C4-2B (cell line): ENCODE results near the gene CRELD1.
"Not testable (repeated sequence)": the region's sequence is repeated elsewhere in the genome, so short reads cannot be mapped to it uniquely, and the experiment has no call there.

ENCODE experiments used
- H3K27ac ChIP-seq: fragments of 450-650 bp; 2 replicates; pipeline ENCODE4 v1.5.1; 2017
- CTCF ChIP-seq: fragments of 450-650 bp; conservative IDR thresholded peaks from 2 replicates; pipeline ENCODE4 v1.5.1; 2017; ENCODE audit warnings: mild to moderate bottlenecking
- ZFX ChIP-seq: fragments of 450-650 bp; IDR thresholded peaks from 2 replicates; pipeline ENCODE4 v1.6.1; 2017

Gene CRELD1

DNA sequence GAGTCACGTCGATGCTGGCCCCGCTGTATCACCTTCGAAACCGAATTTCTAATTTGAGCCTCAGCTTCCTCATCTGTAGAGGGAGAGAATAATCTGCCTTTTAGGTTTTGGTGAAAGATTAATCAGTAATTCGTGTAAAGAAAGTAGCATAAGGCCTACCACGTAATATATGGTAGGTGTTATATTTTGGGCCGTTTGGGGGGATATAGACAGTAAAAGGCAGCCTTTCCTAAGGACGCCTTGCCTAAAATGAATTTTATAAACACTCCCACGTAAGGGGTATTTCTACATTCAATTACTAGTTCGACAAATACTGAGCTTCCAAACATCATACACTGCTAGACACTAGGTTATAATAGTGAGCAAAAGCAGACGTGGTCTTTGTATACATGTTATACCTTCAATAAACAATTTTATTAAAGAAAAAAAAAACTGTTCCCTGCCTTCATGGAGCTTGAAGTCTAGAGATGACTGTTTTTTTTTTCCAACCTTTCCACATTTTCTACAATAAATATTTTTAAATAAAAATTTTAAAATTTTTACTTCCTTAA, 42.5 kb upstream of the CRELD1 start:
- TF ChIP-seq ZFX, result no peak
- TF ChIP-seq CTCF, result no peak
- peak overlapping the region; percentile 95 for H3K27ac ChIP-seq

DNA sequence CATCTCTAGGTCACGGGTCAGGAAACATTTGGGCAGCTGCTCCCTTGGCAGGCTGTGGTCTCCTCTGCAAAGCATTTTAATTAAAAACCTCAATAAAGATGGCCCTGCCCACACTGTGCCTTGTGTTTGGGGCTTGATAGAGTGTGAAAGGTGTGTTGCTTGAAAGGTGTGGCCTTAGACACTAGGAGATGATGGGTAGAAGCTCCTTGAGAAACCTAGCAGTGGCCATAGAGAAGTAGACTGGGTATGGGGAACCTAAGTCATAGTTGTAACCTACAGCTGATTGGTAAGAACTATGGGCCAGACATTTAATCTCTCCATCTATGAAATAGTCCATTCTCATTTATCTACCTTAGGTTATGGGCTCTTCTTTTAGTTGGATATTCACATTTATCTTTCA, 39.9 kb upstream of the CRELD1 start:
- H3K27ac ChIP-seq, result no peak overlapping the region
- no peak for TF ChIP-seq CTCF
- TF ChIP-seq ZFX, result no peak

DNA sequence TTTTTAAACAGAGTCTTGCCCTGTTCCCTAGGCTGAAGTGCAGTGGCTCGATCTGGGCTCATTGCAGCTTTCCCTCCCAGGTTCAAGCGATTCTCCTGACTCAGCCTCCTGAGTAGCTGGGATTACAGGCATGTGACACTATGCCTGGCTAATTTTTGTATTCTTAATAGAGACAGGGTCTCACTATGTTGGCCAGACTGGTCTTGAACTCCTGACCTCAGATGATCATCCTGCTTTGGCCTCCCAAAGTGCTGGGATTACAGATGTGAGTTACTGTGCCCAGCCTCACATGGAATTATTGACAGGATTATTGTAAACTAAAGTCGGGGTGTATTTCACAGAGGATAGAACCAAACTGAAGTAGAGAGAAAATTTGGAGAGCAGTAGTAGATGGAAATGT, 37.9 kb upstream of the CRELD1 start:
- not testable (repeated sequence) for H3K27ac ChIP-seq

DNA sequence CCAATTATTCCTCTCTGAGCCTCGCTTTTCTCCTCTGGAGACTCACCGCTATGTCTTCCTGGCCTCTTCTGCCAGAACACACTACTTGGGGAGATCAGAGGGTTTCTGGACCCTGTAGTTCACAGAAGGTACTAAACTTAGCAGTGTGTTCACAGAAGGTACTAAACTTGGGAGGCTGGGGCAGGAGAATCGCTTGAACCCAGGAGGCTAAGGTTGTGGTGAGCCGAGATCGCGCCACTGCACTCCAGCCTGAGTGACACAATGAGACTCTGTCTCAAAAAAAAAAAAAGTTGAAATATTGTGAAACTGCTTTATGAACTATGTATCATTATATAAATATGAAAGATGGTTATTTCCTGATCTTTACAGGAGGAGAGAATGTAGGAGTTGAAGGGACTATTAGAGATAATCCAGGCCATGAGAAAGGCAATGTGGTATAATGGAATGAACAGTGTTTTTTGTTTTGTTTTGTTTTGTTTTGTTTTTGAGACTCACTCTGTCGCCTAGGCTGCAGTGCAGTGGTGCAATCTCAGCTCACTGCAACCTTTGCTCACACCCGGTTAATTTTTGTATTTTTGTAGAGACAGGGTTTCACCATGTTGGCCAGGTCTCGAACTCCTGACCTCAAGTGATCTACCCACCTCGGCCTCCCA, 36.8 kb upstream of the CRELD1 start:
- not testable (repeated sequence) for H3K27ac ChIP-seq

- peak overlapping the region; percentile 7; the same call in 1 of the 2 replicates for H3K27ac ChIP-seq
- TF ChIP-seq ZFX (no peak), CTCF (no peak)
Measured at GRCh38 chr3:9897408-9898372, 35.9 kb upstream of the CRELD1 start.

GRCh38 chr3:9898467-9899241, 35.0 kb upstream of the CRELD1 start:
- H3K27ac ChIP-seq, result no peak overlapping the region
- TF ChIP-seq CTCF (no peak), ZFX (no peak)

- no peak overlapping the region for H3K27ac ChIP-seq
- TF ChIP-seq ZFX (no peak), CTCF (no peak)
Measured at GRCh38 chr3:9899289-9899791, 34.3 kb upstream of the CRELD1 start.

DNA sequence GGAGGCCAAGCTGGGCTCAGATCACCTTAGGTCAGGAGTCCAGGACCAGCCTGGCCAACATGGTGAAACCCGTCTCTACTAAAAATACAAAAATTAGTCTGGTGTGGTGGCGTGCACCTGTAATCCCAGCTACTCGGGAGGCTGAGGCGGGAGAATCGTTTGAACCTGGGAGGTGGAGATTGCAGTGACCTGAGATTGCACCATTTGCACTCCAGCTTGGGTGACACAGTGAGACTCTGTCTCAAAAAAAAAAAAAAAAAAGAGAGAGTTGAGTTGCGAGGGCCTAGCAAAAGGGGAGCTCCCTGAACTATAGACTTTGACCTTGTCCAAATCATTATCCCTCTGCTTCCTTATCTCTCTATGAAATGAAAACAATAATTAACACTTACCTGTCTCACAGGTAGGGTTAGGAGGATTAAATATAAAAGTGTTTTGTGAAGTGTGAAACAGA, 32.6 kb upstream of the CRELD1 start:
- not testable (repeated sequence) for H3K27ac ChIP-seq
